HG02943 (cell line): ENCODE measurements around the gene KRT15.

Experiments used
- ATAC-seq: cut with Tn5 transposase; IDR thresholded peaks from one replicate; pipeline ENCODE4 v1.9.1; 2021; ENCODE audit warnings: mild to moderate bottlenecking, low read depth, moderate library complexity; ENCODE audit not compliant: unreplicated experiment

Gene KRT15

GRCh38 chr17:41505809-41506767 lies 12.6 kb downstream of the KRT15 start:
- no peak for ATAC-seq

- no peak for ATAC-seq
Measured at GRCh38 chr17:41505007-41505808, 13.5 kb downstream of the KRT15 start, which contains the start of gene KRT13. KRT13 (minus strand) TSS chr17:41505612; CDS start chr17:41505550, 62 bp downstream.

- no peak for ATAC-seq
Measured at GRCh38 chr17:41504246-41504977, 14.3 kb downstream of the KRT15 start.

GRCh38 chr17:41503202-41503601 lies 15.5 kb downstream of the KRT15 start:
- ATAC-seq = no peak

- no peak for ATAC-seq
Measured at GRCh38 chr17:41500131-41500911, 18.4 kb downstream of the KRT15 start.

- no peak for ATAC-seq
Measured at GRCh38 chr17:41499714-41500113, 19.0 kb downstream of the KRT15 start.

- ATAC-seq = no peak
Measured at GRCh38 chr17:41498276-41498675, 20.4 kb downstream of the KRT15 start.

- no peak for ATAC-seq
Measured at GRCh38 chr17:41496803-41497484, 21.7 kb downstream of the KRT15 start.

GRCh38 chr17:41494524-41494923 lies 24.2 kb downstream of the KRT15 start:
- ATAC-seq = no peak

- ATAC-seq = no peak
Measured at GRCh38 chr17:41492771-41493170, 25.9 kb downstream of the KRT15 start.

GRCh38 chr17:41492351-41492750 lies 26.3 kb downstream of the KRT15 start:
- ATAC-seq = no peak

GRCh38 chr17:41491476-41491875 lies 27.2 kb downstream of the KRT15 start:
- ATAC-seq = no peak

GRCh38 chr17:41490000-41490990 lies 28.4 kb downstream of the KRT15 start:
- no peak for ATAC-seq

- no peak for ATAC-seq
Measured at GRCh38 chr17:41489531-41489930, 29.2 kb downstream of the KRT15 start, which contains the start of gene KRT36. KRT36 (minus strand) TSS chr17:41489910; CDS start chr17:41489864, 46 bp downstream.

GRCh38 chr17:41486809-41487530 lies 31.7 kb downstream of the KRT15 start:
- no peak for ATAC-seq

- no peak for ATAC-seq
Measured at GRCh38 chr17:41486316-41486715, 32.4 kb downstream of the KRT15 start.
